HL-60 (cell line): Measurements from ENCODE around the gene USP24.

Experiments used
- DNase-seq, 2 experiments: peaks; one replicate each; pipeline ENCODE4 v3.0.0-alpha.2; 2010 to 2020; ENCODE audit warnings: low read depth in 1 of 2, low spot score in 1 of 2
- H3K27ac ChIP-seq: fragments of 250-450 bp; sonication (Bioruptor Pico); replicated peaks from 2 replicates; pipeline ENCODE4 v1.5.1; 2020; ENCODE audit warnings: mild to moderate bottlenecking, moderate library complexity
- H3K27me3 ChIP-seq: fragments of 250-450 bp; sonication (Bioruptor Pico); 2 replicates; pipeline ENCODE4 v1.5.1; 2021; ENCODE audit warnings: mild to moderate bottlenecking, moderate library complexity; ENCODE audit not compliant: insufficient read depth, poor library complexity, severe bottlenecking
- H3K4me3 ChIP-seq: replicated peaks from 2 replicates; pipeline ENCODE4 v1.5.1; 2011; ENCODE audit warnings: mild to moderate bottlenecking, control low read depth, low read length; ENCODE audit not compliant: insufficient read depth
- CTCF ChIP-seq: IDR thresholded peaks from one replicate; pipeline ENCODE4 v1.5.1; 2011; ENCODE audit warnings: low read length, control low read depth, inconsistent platforms; ENCODE audit not compliant: insufficient read depth
- GABPA ChIP-seq: IDR thresholded peaks from 2 replicates; pipeline ENCODE4 v1.6.1; 2012; ENCODE audit warnings: low read depth
- POLR2AphosphoS5 ChIP-seq: IDR thresholded peaks from 2 replicates; pipeline ENCODE4 v1.6.1; 2012; ENCODE audit warnings: low read depth
- REST ChIP-seq: IDR thresholded peaks from 2 replicates; pipeline ENCODE4 v1.6.1; 2012; ENCODE audit warnings: low read depth; ENCODE audit not compliant: insufficient replicate concordance
- SPI1 ChIP-seq: IDR thresholded peaks from 2 replicates; pipeline ENCODE4 v1.6.1; 2012; ENCODE audit warnings: low read depth, mild to moderate bottlenecking, borderline replicate concordance

The USP24 gene

GRCh38 chr1:55043011-55043410 lies 172.2 kb downstream of the USP24 start:
- no peak for TF ChIP-seq REST
- TF ChIP-seq CTCF = no peak
- no peak for TF ChIP-seq SPI1
- TF ChIP-seq POLR2AphosphoS5 = no peak
- Histone ChIP-seq H3K27ac (no peak overlapping the region), H3K4me3 (no peak overlapping the region), H3K27me3 (peaks cover 34% of the 10 kb centered on the region)
- no peak for DNase-seq

DNA sequence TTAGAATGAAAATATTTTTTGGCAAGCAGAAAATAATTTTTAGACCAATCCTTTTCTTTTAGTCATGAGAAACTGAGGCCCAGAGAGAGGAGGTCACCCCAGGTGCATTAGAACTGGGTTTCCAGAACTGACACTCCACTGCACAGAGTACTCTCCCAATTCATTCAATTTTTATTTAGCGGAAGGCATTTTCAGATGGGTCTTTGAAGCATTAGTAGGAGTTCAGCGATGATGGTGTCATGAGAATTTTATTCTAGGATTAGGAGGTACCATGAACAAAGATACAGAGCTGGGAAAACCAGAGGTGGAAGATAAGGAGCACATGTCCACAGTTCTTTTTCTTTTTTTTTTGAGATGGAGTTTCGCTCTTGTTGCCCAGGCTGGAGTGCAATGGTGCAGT lies 173.6 kb downstream of the USP24 start:
- no peak overlapping the region for H3K4me3 ChIP-seq
- TF ChIP-seq CTCF (no peak), SPI1 (no peak), REST (no peak), POLR2AphosphoS5 (no peak), GABPA (no peak)
- H3K27me3 ChIP-seq = peaks cover 40% of the 10 kb centered on the region
- no peak overlapping the region for H3K27ac ChIP-seq
- DNase-seq = no peak

DNA sequence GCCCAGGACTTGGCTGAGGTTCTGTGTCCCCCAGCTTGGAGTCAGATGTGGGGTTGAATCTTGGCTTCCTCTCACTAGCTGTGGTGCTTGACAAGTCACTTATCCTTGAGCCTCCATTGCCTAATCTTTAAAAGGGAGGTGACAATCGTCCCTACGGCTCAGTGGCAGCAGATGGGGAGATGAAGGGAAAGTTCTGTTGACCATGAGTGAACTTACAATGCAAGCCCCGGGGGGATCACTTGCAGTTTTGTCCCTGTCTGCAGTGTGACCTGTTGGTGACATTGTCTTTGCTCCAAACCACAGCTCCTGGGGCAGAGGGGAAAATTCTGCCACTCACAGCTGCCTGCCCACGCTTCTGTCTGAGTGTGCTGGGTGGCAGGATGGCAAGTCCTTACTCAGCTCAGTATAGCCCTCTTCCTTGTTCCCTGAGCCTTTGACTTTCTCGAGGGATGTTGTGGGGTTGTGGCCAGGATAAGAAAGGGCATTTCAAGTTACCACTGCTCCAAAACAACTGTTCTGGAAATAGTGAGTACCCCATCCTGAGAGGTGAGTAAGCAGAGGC lies 174.2 kb downstream of the USP24 start:
- H3K27me3 ChIP-seq = peaks cover 40% of the 10 kb centered on the region

More for the DNA sequence above, 174.2 kb downstream of the USP24 start:
- Histone ChIP-seq H3K4me3 (no peak overlapping the region), H3K27ac (no peak overlapping the region)
- TF ChIP-seq REST (no peak), GABPA (no peak), POLR2AphosphoS5 (no peak), CTCF (no peak), SPI1 (no peak)
- no peak for DNase-seq
